Caki2 (cell line): ENCODE measurements around the gene CRELD2. TPM values are rescaled to one million over a fixed set of nuclear protein-coding genes. Genes with fewer than 3 reads are reported as not detected.

Experiments used
- DNase-seq: peaks from one replicate; pipeline ENCODE4 v3.0.0-alpha.2; 2015; ENCODE audit warnings: low read depth
- in situ Hi-C: cut with HindIII; loops from 2 replicates; pipeline ENCODE4 v1.10.0; 2016; ENCODE audit warnings: low sequenced_read_pairs, low pct_unique_long_range_greater_than_20kb, mixed read lengths
- total RNA-seq: library from RNA; depleted of rRNA; stranded (reverse); fragments of >200 nt; shearing (Covaris generic); gene quantifications from 2 replicates; pipeline ENCODE4 v1.2.3, GENCODE V29; 2014; ENCODE audit warnings: low replicate concordance

CRELD2 gene
- total RNA-seq, 1 experiment from 2014 or later = 60.4 TPM

GRCh38 chr22:49906799-49907290 lies 11.6 kb upstream of the CRELD2 start:
- in situ Hi-C loops = no loop called here
- no peak for DNase-seq

- DNase-seq = no peak
- in situ Hi-C loops = no loop called here
These were observed 10.6 kb upstream of the CRELD2 start for GRCh38 chr22:49907807-49908206.

- DNase-seq = no peak
- in situ Hi-C loops = no loop called here
These were observed 8.8 kb upstream of the CRELD2 start for GRCh38 chr22:49909476-49910205.

- in situ Hi-C loops = no loop called here
- DNase-seq = no peak
These were observed 7.9 kb upstream of the CRELD2 start for GRCh38 chr22:49910229-49911155.

GRCh38 chr22:49911881-49912625 lies 6.4 kb upstream of the CRELD2 start:
- in situ Hi-C loops = no loop called here
- no peak for DNase-seq

- in situ Hi-C loops = no loop called here
- DNase-seq = no peak
These were observed 5.4 kb upstream of the CRELD2 start for GRCh38 chr22:49913026-49913425.

GRCh38 chr22:49913446-49913845 lies 5.0 kb upstream of the CRELD2 start:
- DNase-seq = no peak
- in situ Hi-C loops = no loop called here

GRCh38 chr22:49914256-49914655 lies 4.2 kb upstream of the CRELD2 start:
- in situ Hi-C loops = no loop called here
- no peak for DNase-seq

GRCh38 chr22:49915610-49916009 lies 2.8 kb upstream of the CRELD2 start:
- in situ Hi-C loops = no loop called here
- DNase-seq = no peak

- DNase-seq = no peak
- in situ Hi-C loops = no loop called here
These were observed 1.6 kb upstream of the CRELD2 start for GRCh38 chr22:49916831-49917230.

GRCh38 chr22:49918911-49919881 lies 762 bp downstream of the CRELD2 start:
- no peak for DNase-seq
- in situ Hi-C loops = no loop called here

GRCh38 chr22:49920859-49921258 lies 2.4 kb downstream of the CRELD2 start:
- no peak for DNase-seq
- in situ Hi-C loops = no loop called here

- in situ Hi-C loops = no loop called here
- no peak for DNase-seq
These were observed 3.3 kb downstream of the CRELD2 start for GRCh38 chr22:49921508-49922278.

GRCh38 chr22:49922484-49922883 lies 4.0 kb downstream of the CRELD2 start:
- DNase-seq = no peak
- in situ Hi-C loops = no loop called here

GRCh38 chr22:49922926-49923325 lies 4.5 kb downstream of the CRELD2 start:
- DNase-seq = no peak
- in situ Hi-C loops = no loop called here

GRCh38 chr22:49923445-49923844 lies 5.0 kb downstream of the CRELD2 start:
- DNase-seq = no peak
- in situ Hi-C loops = no loop called here
